K562 (cell line): Measurements from ENCODE around the gene BCAS2. TPM values are rescaled to one million over a fixed set of nuclear protein-coding genes. Genes with fewer than 3 reads are reported as not detected.
A peak's percentile ranks its signal among the peaks of the same experiment; 100 is the strongest.

ENCODE experiments used
- BRD4 ChIP-seq: fragments of 200-600 bp; sonication (generic); IDR thresholded peaks from 2 replicates; pipeline ENCODE4 v1.6.1; 2017; ENCODE audit warnings: inconsistent platforms
- KLF13 ChIP-seq: fragments of 450-650 bp; IDR thresholded peaks from 2 replicates; pipeline ENCODE4 v1.6.1; 2016; ENCODE audit warnings: missing genetic modification characterization, low read depth, mild to moderate bottlenecking, missing compliant biosample characterization, moderate library complexity, borderline replicate concordance
- PURB ChIP-seq: sonication (generic); formaldehyde crosslinking; IDR thresholded peaks from 2 replicates; pipeline ENCODE4 v1.9.0; 2021; ENCODE audit warnings: low read depth, mild to moderate bottlenecking, missing genetic modification reagents
- SAP30 ChIP-seq: fragments of 200-600 bp; sonication (generic); IDR thresholded peaks from 2 replicates; pipeline ENCODE4 v1.6.1; 2012; ENCODE audit warnings: borderline replicate concordance, low read depth, mild to moderate bottlenecking, moderate library complexity, low read length, control low read depth, inconsistent platforms; ENCODE audit not compliant: insufficient read depth, poor library complexity, severe bottlenecking
- SMC3 ChIP-seq: conservative IDR thresholded peaks from 2 replicates; pipeline ENCODE4 v1.6.1; 2011; ENCODE audit warnings: low read depth, low read length, improper control_type of control experiment; ENCODE audit not compliant: insufficient read depth
- SNIP1 ChIP-seq: fragments of 450-650 bp; IDR thresholded peaks from 2 replicates; pipeline ENCODE4 v1.7.1; 2017; ENCODE audit warnings: low read depth, mild to moderate bottlenecking
- TEAD1 ChIP-seq, 2 experiments: fragments of 450-650 bp in 1 of 2; sonication (generic) in 1 of 2; formaldehyde crosslinking; IDR thresholded peaks; 2 replicates each; pipeline versions ENCODE4 v1.4.0 to v1.8.0; 2020 to 2022; ENCODE audit warnings: mild to moderate bottlenecking in 2 of 2, missing genetic modification reagents in 1 of 2
- ZNF121 ChIP-seq: sonication (generic); formaldehyde crosslinking; conservative IDR thresholded peaks from 2 replicates; pipeline ENCODE4 v1.8.0; 2022; ENCODE audit warnings: missing genetic modification reagents
- ZNF696 ChIP-seq: fragments of 250-450 bp; sonication (Bioruptor Pico); conservative IDR thresholded peaks from 2 replicates; pipeline ENCODE4 v1.4.0; 2020; ENCODE audit warnings: mild to moderate bottlenecking, moderate library complexity
- ZNF780A ChIP-seq: fragments of 250-450 bp; sonication (Bioruptor Pico); IDR thresholded peaks from 2 replicates; pipeline ENCODE4 v1.5.0; 2021; ENCODE audit warnings: mild to moderate bottlenecking
- ZZZ3 ChIP-seq: fragments of 450-650 bp; IDR thresholded peaks from 2 replicates; pipeline ENCODE4 v1.6.1; 2016; ENCODE audit warnings: antibody characterized with exemption, mild to moderate bottlenecking, moderate library complexity
- polyA plus RNA-seq, 8 experiments: library from polyadenylated mRNA; depleted of rRNA in 4 of 8; stranded (reverse) in 5 of 8; unstranded in 3 of 8; fragments of >200 nt; fragmentation: Nextera tagmentation in 2 of 8; fragmentation: Illumina TruSeq in 1 of 8; extraction: Ambion mirVana in 2 of 8; extraction: Trizol in 1 of 8; gene quantifications; 2 replicates each; pipeline versions ENCODE4 v1.2.1 to v1.2.3, GENCODE V29; 2011 to 2014; ENCODE audit warnings: inconsistent platforms in 1 of 8, missing spikeins in 1 of 8
- total RNA-seq, 7 experiments: library from RNA; depleted of rRNA in 6 of 7; stranded (reverse); fragments of >200 nt in 6 of 7; fragmentation: Illumina TruSeq in 2 of 7; extraction: Trizol in 2 of 7; gene quantifications; 2 replicates each; pipeline versions ENCODE4 v1.2.1 to v1.2.3, GENCODE V29; 2011 to 2021; ENCODE audit warnings: low replicate concordance in 1 of 7
- TF ChIP-seq, protein P1 (sequence below): fragments of 450-650 bp; IDR thresholded peaks from one replicate; pipeline ENCODE4 v1.6.1; 2018; ENCODE audit warnings: mild to moderate bottlenecking, moderate library complexity; ENCODE audit not compliant: partially characterized antibody
- TF ChIP-seq, protein P2 (sequence below): fragments of 250-450 bp; sonication (Bioruptor Pico); IDR thresholded peaks from 2 replicates; pipeline ENCODE4 v1.5.0; 2020; ENCODE audit warnings: mild to moderate bottlenecking
- TF ChIP-seq, protein P3 (sequence below): fragments of 250-450 bp; sonication (Bioruptor Pico); IDR thresholded peaks from 2 replicates; pipeline ENCODE4 v1.5.0; 2020; ENCODE audit warnings: mild to moderate bottlenecking, borderline replicate concordance
- TF ChIP-seq, protein P4 (sequence below): fragments of 200-800 bp; sonication (Bioruptor generic); IDR thresholded peaks from 2 replicates; pipeline ENCODE4 v1.6.1; 2017; ENCODE audit warnings: missing genetic modification characterization, missing compliant biosample characterization
- TF ChIP-seq, protein P5 (sequence below): fragments of 250-450 bp; sonication (Bioruptor Pico); IDR thresholded peaks from 2 replicates; pipeline ENCODE4 v1.4.0; 2020; ENCODE audit warnings: mild to moderate bottlenecking, moderate library complexity, borderline replicate concordance

Gene BCAS2
- total and polyA plus RNA-seq, 9 of the 15 experiments (the other 6 are each of a cell fraction or from before 2014, with no cell fraction given), result 59.3 to 183 (median 81.1) TPM

DNA sequence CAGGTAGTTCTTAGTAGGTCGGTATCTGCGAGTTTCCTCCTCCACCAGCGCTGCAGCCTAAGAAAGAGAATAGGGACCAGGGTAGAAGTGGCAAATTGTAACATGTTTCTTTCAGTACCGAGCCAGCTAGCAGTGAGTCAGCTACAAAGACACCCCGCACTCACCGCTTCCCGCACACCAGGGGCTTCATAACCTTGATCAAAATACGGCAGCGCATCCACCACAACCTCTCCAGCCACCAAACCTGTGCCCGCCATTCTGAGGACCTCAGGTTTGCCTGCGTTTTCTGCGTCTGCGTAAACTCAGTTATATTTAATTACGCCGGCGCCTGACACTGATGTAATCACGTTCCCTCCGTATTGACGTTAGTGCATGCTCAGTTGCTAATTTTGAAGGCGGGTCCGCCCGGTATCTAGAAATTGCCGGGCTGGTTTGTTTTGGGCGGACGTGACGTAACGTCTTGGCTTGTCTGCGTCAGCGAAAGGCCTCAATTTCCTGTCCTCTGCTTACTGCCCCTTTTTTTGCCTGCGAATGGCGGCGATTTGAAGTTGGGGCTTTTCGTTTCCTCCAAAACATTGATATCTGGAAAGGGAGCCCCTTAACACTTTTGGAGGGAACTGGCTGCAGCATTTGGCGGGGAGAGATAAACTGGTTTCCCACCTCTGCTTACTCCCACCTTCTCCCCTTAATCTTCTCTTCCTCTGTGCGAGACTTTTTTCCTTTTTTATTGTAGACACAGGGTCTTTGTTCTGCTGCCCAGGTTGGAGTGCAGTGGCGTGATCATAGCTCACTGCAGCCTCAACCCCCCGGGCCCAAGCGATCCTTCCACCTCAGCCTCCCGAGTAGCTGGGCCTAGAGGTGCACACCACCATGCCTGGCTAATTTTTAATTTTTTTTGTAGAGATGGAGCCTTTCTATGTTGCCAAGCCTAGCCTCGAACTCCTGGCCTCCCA lies at the start of gene BCAS2 (continued):
- TF ChIP-seq SAP30 (peak; percentile 42), SNIP1 (no peak), TEAD1 (CRISPR knock-in tag; IDR thresholded peaks at IDR 0.05) (no peak; a peak in 2 of 4 replicates), ZNF696 (CRISPR knock-in tag) (no peak), SMC3 (no peak), BRD4 (peak; percentile 73; the same call in 1 of the 2 replicates), ZNF780A (no peak), ZNF121 (CRISPR knock-in tag) (no peak), PURB (CRISPR knock-in tag) (no peak), ZZZ3 (no peak), KLF13 (tag) (no peak)
- TF ChIP-seq, protein P1, sequence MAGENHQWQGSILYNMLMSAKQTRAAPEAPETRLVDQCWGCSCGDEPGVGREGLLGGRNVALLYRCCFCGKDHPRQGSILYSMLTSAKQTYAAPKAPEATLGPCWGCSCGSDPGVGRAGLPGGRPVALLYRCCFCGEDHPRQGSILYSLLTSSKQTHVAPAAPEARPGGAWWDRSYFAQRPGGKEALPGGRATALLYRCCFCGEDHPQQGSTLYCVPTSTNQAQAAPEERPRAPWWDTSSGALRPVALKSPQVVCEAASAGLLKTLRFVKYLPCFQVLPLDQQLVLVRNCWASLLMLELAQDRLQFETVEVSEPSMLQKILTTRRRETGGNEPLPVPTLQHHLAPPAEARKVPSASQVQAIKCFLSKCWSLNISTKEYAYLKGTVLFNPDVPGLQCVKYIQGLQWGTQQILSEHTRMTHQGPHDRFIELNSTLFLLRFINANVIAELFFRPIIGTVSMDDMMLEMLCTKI, result no peak
- TF ChIP-seq, protein P2, sequence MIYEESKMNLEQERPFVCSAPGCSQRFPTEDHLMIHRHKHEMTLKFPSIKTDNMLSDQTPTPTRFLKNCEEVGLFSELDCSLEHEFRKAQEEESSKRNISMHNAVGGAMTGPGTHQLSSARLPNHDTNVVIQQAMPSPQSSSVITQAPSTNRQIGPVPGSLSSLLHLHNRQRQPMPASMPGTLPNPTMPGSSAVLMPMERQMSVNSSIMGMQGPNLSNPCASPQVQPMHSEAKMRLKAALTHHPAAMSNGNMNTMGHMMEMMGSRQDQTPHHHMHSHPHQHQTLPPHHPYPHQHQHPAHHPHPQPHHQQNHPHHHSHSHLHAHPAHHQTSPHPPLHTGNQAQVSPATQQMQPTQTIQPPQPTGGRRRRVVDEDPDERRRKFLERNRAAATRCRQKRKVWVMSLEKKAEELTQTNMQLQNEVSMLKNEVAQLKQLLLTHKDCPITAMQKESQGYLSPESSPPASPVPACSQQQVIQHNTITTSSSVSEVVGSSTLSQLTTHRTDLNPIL, result no peak
- TF ChIP-seq, protein P3, sequence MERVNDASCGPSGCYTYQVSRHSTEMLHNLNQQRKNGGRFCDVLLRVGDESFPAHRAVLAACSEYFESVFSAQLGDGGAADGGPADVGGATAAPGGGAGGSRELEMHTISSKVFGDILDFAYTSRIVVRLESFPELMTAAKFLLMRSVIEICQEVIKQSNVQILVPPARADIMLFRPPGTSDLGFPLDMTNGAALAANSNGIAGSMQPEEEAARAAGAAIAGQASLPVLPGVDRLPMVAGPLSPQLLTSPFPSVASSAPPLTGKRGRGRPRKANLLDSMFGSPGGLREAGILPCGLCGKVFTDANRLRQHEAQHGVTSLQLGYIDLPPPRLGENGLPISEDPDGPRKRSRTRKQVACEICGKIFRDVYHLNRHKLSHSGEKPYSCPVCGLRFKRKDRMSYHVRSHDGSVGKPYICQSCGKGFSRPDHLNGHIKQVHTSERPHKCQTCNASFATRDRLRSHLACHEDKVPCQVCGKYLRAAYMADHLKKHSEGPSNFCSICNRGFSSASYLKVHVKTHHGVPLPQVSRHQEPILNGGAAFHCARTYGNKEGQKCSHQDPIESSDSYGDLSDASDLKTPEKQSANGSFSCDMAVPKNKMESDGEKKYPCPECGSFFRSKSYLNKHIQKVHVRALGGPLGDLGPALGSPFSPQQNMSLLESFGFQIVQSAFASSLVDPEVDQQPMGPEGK (CRISPR knock-in tag), result 0 out of 2 replicates have a peak, but pooled peaks have one; percentile 52
- TF ChIP-seq, protein P4, sequence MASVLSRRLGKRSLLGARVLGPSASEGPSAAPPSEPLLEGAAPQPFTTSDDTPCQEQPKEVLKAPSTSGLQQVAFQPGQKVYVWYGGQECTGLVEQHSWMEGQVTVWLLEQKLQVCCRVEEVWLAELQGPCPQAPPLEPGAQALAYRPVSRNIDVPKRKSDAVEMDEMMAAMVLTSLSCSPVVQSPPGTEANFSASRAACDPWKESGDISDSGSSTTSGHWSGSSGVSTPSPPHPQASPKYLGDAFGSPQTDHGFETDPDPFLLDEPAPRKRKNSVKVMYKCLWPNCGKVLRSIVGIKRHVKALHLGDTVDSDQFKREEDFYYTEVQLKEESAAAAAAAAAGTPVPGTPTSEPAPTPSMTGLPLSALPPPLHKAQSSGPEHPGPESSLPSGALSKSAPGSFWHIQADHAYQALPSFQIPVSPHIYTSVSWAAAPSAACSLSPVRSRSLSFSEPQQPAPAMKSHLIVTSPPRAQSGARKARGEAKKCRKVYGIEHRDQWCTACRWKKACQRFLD (CRISPR knock-in tag), result peak; percentile 91
- TF ChIP-seq, protein P5, sequence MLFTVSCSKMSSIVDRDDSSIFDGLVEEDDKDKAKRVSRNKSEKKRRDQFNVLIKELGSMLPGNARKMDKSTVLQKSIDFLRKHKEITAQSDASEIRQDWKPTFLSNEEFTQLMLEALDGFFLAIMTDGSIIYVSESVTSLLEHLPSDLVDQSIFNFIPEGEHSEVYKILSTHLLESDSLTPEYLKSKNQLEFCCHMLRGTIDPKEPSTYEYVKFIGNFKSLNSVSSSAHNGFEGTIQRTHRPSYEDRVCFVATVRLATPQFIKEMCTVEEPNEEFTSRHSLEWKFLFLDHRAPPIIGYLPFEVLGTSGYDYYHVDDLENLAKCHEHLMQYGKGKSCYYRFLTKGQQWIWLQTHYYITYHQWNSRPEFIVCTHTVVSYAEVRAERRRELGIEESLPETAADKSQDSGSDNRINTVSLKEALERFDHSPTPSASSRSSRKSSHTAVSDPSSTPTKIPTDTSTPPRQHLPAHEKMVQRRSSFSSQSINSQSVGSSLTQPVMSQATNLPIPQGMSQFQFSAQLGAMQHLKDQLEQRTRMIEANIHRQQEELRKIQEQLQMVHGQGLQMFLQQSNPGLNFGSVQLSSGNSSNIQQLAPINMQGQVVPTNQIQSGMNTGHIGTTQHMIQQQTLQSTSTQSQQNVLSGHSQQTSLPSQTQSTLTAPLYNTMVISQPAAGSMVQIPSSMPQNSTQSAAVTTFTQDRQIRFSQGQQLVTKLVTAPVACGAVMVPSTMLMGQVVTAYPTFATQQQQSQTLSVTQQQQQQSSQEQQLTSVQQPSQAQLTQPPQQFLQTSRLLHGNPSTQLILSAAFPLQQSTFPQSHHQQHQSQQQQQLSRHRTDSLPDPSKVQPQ (CRISPR knock-in tag), result no peak
